Sigmoid colon (tissue), 7 donors: Measurements from ENCODE around the gene SPTLC2. TPM values are rescaled to one million over a fixed set of nuclear protein-coding genes. Genes with fewer than 3 reads are reported as not detected.
A peak's percentile ranks its signal among the peaks of the same experiment; 100 is the strongest.

Source experiments
- DNase-seq: peaks from one replicate; pipeline ENCODE4 v3.0.0-alpha.2; 2019
- H3K27ac ChIP-seq, 4 donors: fragments of 200-600 bp; sonication (generic); one replicate each; pipeline ENCODE4 v1.5.1; 2016 to 2019; ENCODE audit warnings: mild to moderate bottlenecking in 1 of 4
- H3K27me3 ChIP-seq, 3 donors: fragments of 200-600 bp; sonication (generic); one replicate each; pipeline ENCODE4 v1.5.1; 2019; ENCODE audit warnings: mild to moderate bottlenecking in 1 of 3
- H3K36me3 ChIP-seq, 4 donors: fragments of 200-600 bp; sonication (generic); one replicate each; pipeline ENCODE4 v1.5.1; 2016 to 2019
- H3K4me1 ChIP-seq, 4 donors: fragments of 200-600 bp; sonication (generic); one replicate each; pipeline ENCODE4 v1.5.1; 2017 to 2019
- H3K4me3 ChIP-seq, 4 donors: fragments of 200-600 bp; sonication (generic); one replicate each; pipeline ENCODE4 v1.5.1; 2017 to 2019; ENCODE audit warnings: mild to moderate bottlenecking in 2 of 4, moderate library complexity in 1 of 4
- H3K9me3 ChIP-seq, 4 donors: fragments of 200-600 bp in 3 of 4; sonication (generic) in 3 of 4; one replicate each; pipeline versions ENCODE4 v1.5.1 to v1.6.1; 2013 to 2019
- CTCF ChIP-seq, 4 experiments: fragments of 450-650 bp in 3 of 4; fragments of 200-600 bp in 1 of 4; IDR thresholded peaks; one replicate each; pipeline ENCODE4 v1.5.1; 2016 to 2019; ENCODE audit warnings: antibody characterized with exemption in 4 of 4, mild to moderate bottlenecking in 3 of 4, moderate library complexity in 2 of 4
- EP300 ChIP-seq, 4 donors: sonication (generic); formaldehyde crosslinking; IDR thresholded peaks; one replicate each; pipeline ENCODE4 v1.6.1; 2017; ENCODE audit warnings: antibody characterized with exemption in 4 of 4
- POLR2A ChIP-seq, 2 donors: fragments of 450-650 bp; IDR thresholded peaks; one replicate each; pipeline ENCODE4 v1.6.1; 2016; ENCODE audit warnings: antibody characterized with exemption in 2 of 2, mild to moderate bottlenecking in 2 of 2, moderate library complexity in 2 of 2
- POLR2AphosphoS5 ChIP-seq, 4 donors: sonication (generic); formaldehyde crosslinking; IDR thresholded peaks; one replicate each; pipeline ENCODE4 v1.6.1; 2017; ENCODE audit warnings: antibody characterized with exemption in 4 of 4
- WGBS, 2 donors: extraction: QIAGEN DNeasy Blood & Tissue Kit; methylation state at CpG; one replicate each; pipeline ENCODE4 v1.1.7; 2013; 5-methylcytosine and 5-hydroxymethylcytosine counted together
- intact Hi-C: fragments of 100-400 bp; cut with DNase I; formaldehyde crosslinking; loops from one replicate; pipeline ENCODE4 v1.15.1; 2023
- polyA plus RNA-seq, 3 donors: library from polyadenylated mRNA; stranded (reverse); fragments of 200-250 nt; gene quantifications; one replicate each; pipeline ENCODE4 v1.2.3, GENCODE V29; 2013
- total RNA-seq, 4 donors: library from RNA; depleted of rRNA; stranded (reverse); fragments of >200 nt; gene quantifications; one replicate each; pipeline ENCODE4 v1.1.0, GENCODE V29; 2016
- donor health status: healthy with polysubstance abuse.
- donor health status: Bipolar disorder and iron deficiency.
- donor health status: healthy.

The SPTLC2 gene
- total and polyA plus RNA-seq, 7 donors, result 2.8 to 27.6 (median 14.6) TPM

GRCh38 chr14:77615361-77616132, 890 bp downstream of the SPTLC2 start:
- Histone ChIP-seq H3K27me3 (no peaks in the 10 kb centered on the region), H3K9me3 (no peaks in the 10 kb centered on the region), H3K27ac (peak overlapping the region; percentile 82 to 85 (median 84)), H3K4me1 (peaks cover 0 to 20% (median 12%) of the 10 kb centered on the region in 4 donors), H3K36me3 (no peaks in the 10 kb centered on the region), H3K4me3 (peak overlapping the region; percentile 47 to 90 (median 81))
- 1 to 3% methylated on average over 16 of the region's 16 CpGs for WGBS, 2 donors
- intact Hi-C loops, result loop anchor here (2.0 to 5.0 kb wide), 2 partner anchors 93 to 158 kb away; partner anchors contain the start of genes AHSA1, ALKBH1, SLIRP and VIPAS39
- DNase-seq, result no peak
- TF ChIP-seq POLR2AphosphoS5 (IDR thresholded peaks at IDR 0.05) (no peak), CTCF (IDR thresholded peaks at IDR 0.05) (no peak)

- Histone ChIP-seq H3K27ac (no peak overlapping the region), H3K9me3 (no peaks in the 10 kb centered on the region), H3K4me3 (no peak overlapping the region), H3K27me3 (no peaks in the 10 kb centered on the region), H3K36me3 (no peaks in the 10 kb centered on the region), H3K4me1 (peaks cover 0 to 20% (median 12%) of the 10 kb centered on the region in 4 donors)
- intact Hi-C loops, result no loop called here
- WGBS, 2 donors, result 13 to 29% methylated on average over 1 of the region's 1 CpG
- TF ChIP-seq POLR2A (IDR thresholded peaks at IDR 0.05), result no peak
- TF ChIP-seq CTCF (IDR thresholded peaks at IDR 0.05), result no peak
- TF ChIP-seq POLR2AphosphoS5 (IDR thresholded peaks at IDR 0.05), result no peak
- no peak for TF ChIP-seq EP300 (IDR thresholded peaks at IDR 0.05)
- DNase-seq, result no peak
Measured at GRCh38 chr14:77613201-77613600, 3.2 kb downstream of the SPTLC2 start.

DNA sequence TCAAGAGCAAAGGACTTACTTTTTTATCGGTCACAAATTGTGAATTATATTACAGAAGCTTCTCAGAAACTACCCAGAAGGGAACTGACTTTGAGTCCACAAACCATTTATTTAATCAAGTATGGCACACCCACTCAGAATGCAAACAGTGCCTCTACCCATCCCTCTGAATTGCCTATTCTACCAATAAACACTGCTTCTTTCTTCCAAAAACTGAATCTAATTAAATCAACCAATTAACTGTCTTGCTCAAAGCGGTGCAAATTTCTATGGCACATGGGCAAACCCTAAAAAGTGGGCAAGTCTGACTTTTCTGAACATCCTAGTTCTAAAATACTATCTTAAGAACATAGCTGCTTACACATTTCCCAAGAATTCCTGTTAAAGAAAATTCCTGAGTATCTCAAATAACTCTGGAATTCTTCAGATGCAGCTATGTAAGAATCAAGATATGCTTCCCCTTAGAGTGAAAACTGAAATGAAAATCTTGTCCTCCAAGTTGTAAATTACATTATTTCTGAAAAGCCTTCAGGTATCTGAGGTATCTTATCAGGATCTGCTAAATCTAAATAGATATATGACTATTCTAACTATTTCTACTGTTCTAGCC, 4.3 kb downstream of the SPTLC2 start:
- H3K27ac ChIP-seq, result no peak overlapping the region
- no peaks in the 10 kb centered on the region for H3K9me3 ChIP-seq
- WGBS, 2 donors, result 26 to 69% methylated on average over 2 of the region's 2 CpGs
- TF ChIP-seq POLR2A (IDR thresholded peaks at IDR 0.05), result no peak
- TF ChIP-seq POLR2AphosphoS5 (IDR thresholded peaks at IDR 0.05), result no peak
- intact Hi-C loops, result no loop called here
- no peak for DNase-seq
- no peak overlapping the region for H3K4me3 ChIP-seq
- H3K36me3 ChIP-seq, result no peaks in the 10 kb centered on the region
- peaks cover 0 to 20% (median 11%) of the 10 kb centered on the region in 4 donors for H3K4me1 ChIP-seq
- H3K27me3 ChIP-seq, result no peaks in the 10 kb centered on the region

DNA sequence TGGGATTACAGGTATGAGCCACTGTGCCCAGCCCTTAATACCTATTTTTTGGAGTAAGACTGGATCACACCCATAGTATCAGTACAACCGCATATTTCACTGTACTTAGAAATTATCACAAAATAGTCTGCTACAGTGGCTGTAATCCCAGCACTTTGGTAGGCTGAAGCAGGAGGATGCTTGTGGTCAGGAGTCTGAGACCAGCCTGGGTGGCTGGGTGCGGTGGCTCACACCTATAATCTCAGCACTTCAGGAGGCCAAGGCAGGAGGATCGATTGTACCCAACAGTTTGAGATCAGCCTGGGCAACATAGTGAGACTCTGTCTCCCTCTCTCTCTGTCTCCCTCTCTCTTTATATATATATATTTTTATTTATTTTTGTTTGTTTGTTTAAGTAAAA, 5.9 kb downstream of the SPTLC2 start:
- H3K4me1 ChIP-seq, result peaks cover 0 to 16% (median 8%) of the 10 kb centered on the region in 4 donors
- intact Hi-C loops, result no loop called here
- no peaks in the 10 kb centered on the region for H3K9me3 ChIP-seq
- no peaks in the 10 kb centered on the region for H3K27me3 ChIP-seq
- H3K4me3 ChIP-seq, result no peak overlapping the region
- no peak overlapping the region for H3K27ac ChIP-seq
- TF ChIP-seq POLR2AphosphoS5 (IDR thresholded peaks at IDR 0.05), result no peak
- TF ChIP-seq POLR2A (IDR thresholded peaks at IDR 0.05), result no peak
- TF ChIP-seq EP300 (IDR thresholded peaks at IDR 0.05), result no peak
- TF ChIP-seq CTCF (IDR thresholded peaks at IDR 0.05), result no peak
- no peaks in the 10 kb centered on the region for H3K36me3 ChIP-seq
- WGBS, 2 donors, result 78 to 80% methylated on average over 3 of the region's 3 CpGs
- no peak for DNase-seq

DNA sequence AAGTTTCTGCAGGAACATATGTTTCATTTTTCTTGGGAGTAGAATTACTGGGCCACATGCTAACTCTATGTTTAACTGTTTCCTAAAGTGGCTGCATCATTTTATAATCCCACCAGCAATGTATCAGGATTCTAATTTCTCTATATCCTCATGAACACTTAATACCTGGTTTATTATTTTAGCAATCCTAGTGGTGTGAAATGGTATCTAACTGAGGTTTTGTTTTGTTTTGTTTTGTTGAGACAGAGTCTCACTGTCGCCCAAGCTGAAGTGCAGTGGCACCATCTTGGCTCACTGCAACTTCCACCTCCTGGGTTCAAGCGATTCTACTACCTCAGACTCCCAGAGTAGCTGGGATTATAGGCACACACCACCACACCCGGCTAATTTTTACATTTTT, 6.5 kb downstream of the SPTLC2 start:
- H3K36me3 ChIP-seq, result no peaks in the 10 kb centered on the region
- intact Hi-C loops, result no loop called here
- no peak for DNase-seq
- H3K4me3 ChIP-seq, result no peak overlapping the region
- H3K27ac ChIP-seq, result no peak overlapping the region
- H3K27me3 ChIP-seq, result no peaks in the 10 kb centered on the region
- WGBS, 2 donors, result 95% methylated on average over 3 of the region's 3 CpGs
- H3K9me3 ChIP-seq, result no peaks in the 10 kb centered on the region
- peaks cover 0 to 9% (median 2%) of the 10 kb centered on the region in 4 donors for H3K4me1 ChIP-seq
- TF ChIP-seq CTCF (IDR thresholded peaks at IDR 0.05) (no peak), POLR2AphosphoS5 (IDR thresholded peaks at IDR 0.05) (no peak), POLR2A (IDR thresholded peaks at IDR 0.05) (no peak), EP300 (IDR thresholded peaks at IDR 0.05) (no peak)
